Adrenal gland (tissue), 12 donors: ENCODE measurements around the gene SERPINE2. TPM values are rescaled to one million over a fixed set of nuclear protein-coding genes. Genes with fewer than 3 reads are reported as not detected.

Experiments used
- DNase-seq, 7 donors: peaks; one replicate each; pipeline ENCODE4 v3.0.0-alpha.2; 2019 to 2020
- H3K27ac ChIP-seq, 5 donors: fragments of 200-600 bp; sonication (generic) in 4 of 5; 1 replicate in 3 of 5; 2 replicates in 2 of 5; pipeline versions ENCODE4 v1.5.1 to v1.8.0; 2016 to 2020; ENCODE audit warnings: mild to moderate bottlenecking in 1 of 5
- H3K27me3 ChIP-seq: fragments of 200-600 bp; 2 replicates; pipeline ENCODE4 v1.8.0; 2021
- H3K36me3 ChIP-seq, 2 donors: fragments of 200-600 bp; replicated peaks in 1 of 2; 1 replicate in 1 of 2; 2 replicates in 1 of 2; pipeline versions ENCODE4 v1.5.1 to v1.8.0; 2018 to 2022
- H3K4me1 ChIP-seq, 2 donors: fragments of 200-600 bp; replicated peaks in 1 of 2; 1 replicate in 1 of 2; 2 replicates in 1 of 2; pipeline versions ENCODE4 v1.5.1 to v1.8.0; 2018 to 2021
- H3K4me3 ChIP-seq, 4 donors: fragments of 200-600 bp; sonication (generic) in 3 of 4; one replicate each; pipeline ENCODE4 v1.5.1; 2016 to 2018
- H3K9me3 ChIP-seq, 3 donors: fragments of 200-600 bp; sonication (generic) in 1 of 3; replicated peaks in 1 of 3; 1 replicate in 2 of 3; 2 replicates in 1 of 3; pipeline versions ENCODE4 v1.5.1 to v1.8.0; 2016 to 2021
- CTCF ChIP-seq, 6 experiments: fragments of 450-650 bp in 4 of 6; fragments of 200-600 bp in 2 of 6; sonication (generic) in 1 of 6; IDR thresholded peaks; 1 replicate in 5 of 6; 2 replicates in 1 of 6; pipeline versions ENCODE4 v1.5.1 to v1.8.0; 2016 to 2021; ENCODE audit warnings: antibody characterized with exemption in 6 of 6, mild to moderate bottlenecking in 2 of 6, moderate library complexity in 1 of 6
- POLR2A ChIP-seq, 2 donors: fragments of 450-650 bp; IDR thresholded peaks; one replicate each; pipeline ENCODE4 v1.6.1; 2017; ENCODE audit warnings: antibody characterized with exemption in 2 of 2, mild to moderate bottlenecking in 2 of 2, moderate library complexity in 1 of 2
- WGBS, 4 donors: extraction: QIAGEN DNeasy Blood & Tissue Kit in 2 of 4; methylation state at CpG; one replicate each; pipeline versions ENCODE4 v1.1.5 to v1.1.7; 2013 to 2017; 5-methylcytosine and 5-hydroxymethylcytosine counted together
- intact Hi-C, 2 donors: fragments of 100-400 bp; cut with DNase I; formaldehyde crosslinking; loops; one replicate each; pipeline versions ENCODE4 v1.14.1 to v1.15.0; 2022 to 2023
- polyA plus RNA-seq, 3 donors: library from polyadenylated mRNA; stranded (reverse); fragments of 200-250 nt in 2 of 3; fragments of 350-450 nt in 1 of 3; fragmentation: Illumina TruSeq in 1 of 3; extraction: RNeasy Lipid Tissue Mini Kit (QIAGEN cat#74804) in 1 of 3; gene quantifications; one replicate each; pipeline ENCODE4 v1.2.3, GENCODE V29; 2013 to 2014
- total RNA-seq, 9 donors: library from RNA; depleted of rRNA in 4 of 9; stranded (reverse); fragments of >200 nt in 4 of 9; fragments of 120-200 nt in 1 of 9; fragmentation: NEBNext Ultra II Directional in 1 of 9; extraction: Animal tissue kit (Norgen Biotek cat#: 25700) in 1 of 9; gene quantifications; one replicate each; pipeline versions ENCODE4 v1.1.0 to v1.2.4, GENCODE V29; 2013 to 2023
- donor health status: healthy with polysubstance abuse.
- donor health status: Bipolar disorder and iron deficiency.
- donor health status: DM: yes; HTN: yes; CAD: no.
- donor health status: DM: no; HTN: no; CAD: no.
- donor health status: DM: no; HTN: no; CAD: no.
- donor health status: DM: yes; HTN: yes; CAD: no.

SERPINE2 gene
- total and polyA plus RNA-seq, 12 donors, result 6.2 to 61.6 (median 16.0) TPM

- Histone ChIP-seq H3K36me3 (no peaks in the 10 kb centered on the region), H3K27ac (peak overlapping the region in 3 of 5 donors; percentile 4 to 50 (median 27)), H3K9me3 (peaks cover 0 to 4% (median 0%) of the 10 kb centered on the region in 3 donors), H3K4me1 (peaks cover 8 to 24% of the 10 kb centered on the region in 2 donors), H3K4me3 (no peak overlapping the region), H3K27me3 (no peaks in the 10 kb centered on the region)
- peak; percentile 48 to 87 (median 75) for DNase-seq
- 72 to 80% (median 73%) methylated on average over 20 to 23 of the region's 23 CpGs for WGBS, 4 donors
- intact Hi-C loops, result no loop called here
- no peak for TF ChIP-seq POLR2A (IDR thresholded peaks at IDR 0.05)
- no peak for TF ChIP-seq CTCF (IDR thresholded peaks at IDR 0.05)
Measured at GRCh38 chr2:223930103-223930976, 108.7 kb downstream of the SERPINE2 start.

GRCh38 chr2:223929571-223930102, 109.4 kb downstream of the SERPINE2 start:
- no peak overlapping the region for H3K4me3 ChIP-seq
- peaks cover 8 to 24% of the 10 kb centered on the region in 2 donors for H3K4me1 ChIP-seq
- TF ChIP-seq POLR2A (IDR thresholded peaks at IDR 0.05), result no peak
- TF ChIP-seq CTCF (IDR thresholded peaks at IDR 0.05), result no peak
- no peak overlapping the region for H3K27ac ChIP-seq
- 45 to 59% (median 57%) methylated on average over 4 of the region's 4 CpGs for WGBS, 4 donors
- H3K36me3 ChIP-seq, result no peaks in the 10 kb centered on the region
- H3K27me3 ChIP-seq, result no peaks in the 10 kb centered on the region
- intact Hi-C loops, result no loop called here
- DNase-seq, result no peak
- H3K9me3 ChIP-seq, result peaks cover 0 to 4% (median 0%) of the 10 kb centered on the region in 3 donors

GRCh38 chr2:223928113-223929006, 110.7 kb downstream of the SERPINE2 start:
- TF ChIP-seq CTCF (IDR thresholded peaks at IDR 0.05) (no peak), POLR2A (IDR thresholded peaks at IDR 0.05) (no peak)
- H3K4me3 ChIP-seq, result no peak overlapping the region
- peaks cover 0 to 4% (median 0%) of the 10 kb centered on the region in 3 donors for H3K9me3 ChIP-seq
- intact Hi-C loops, result no loop called here
- DNase-seq, result no peak
- no peaks in the 10 kb centered on the region for H3K36me3 ChIP-seq
- peaks cover 8 to 24% of the 10 kb centered on the region in 2 donors for H3K4me1 ChIP-seq
- H3K27ac ChIP-seq, result no peak overlapping the region
- 84 to 92% (median 87%) methylated on average over 6 to 7 of the region's 7 CpGs for WGBS, 4 donors
- H3K27me3 ChIP-seq, result no peaks in the 10 kb centered on the region

GRCh38 chr2:223925106-223925505, 114.0 kb downstream of the SERPINE2 start:
- H3K4me1 ChIP-seq, result peaks cover 0 to 7% of the 10 kb centered on the region in 2 donors
- intact Hi-C loops, result no loop called here
- 90 to 100% (median 95%) methylated on average over 3 of the region's 3 CpGs for WGBS, 4 donors

More at GRCh38 chr2:223925106-223925505, 114.0 kb downstream of the SERPINE2 start:
- TF ChIP-seq POLR2A (IDR thresholded peaks at IDR 0.05) (no peak), CTCF (IDR thresholded peaks at IDR 0.05) (no peak)
- no peaks in the 10 kb centered on the region for H3K27me3 ChIP-seq
- DNase-seq, result no peak
- H3K4me3 ChIP-seq, result no peak overlapping the region
- H3K9me3 ChIP-seq, result peaks cover 0 to 4% (median 0%) of the 10 kb centered on the region in 3 donors
- no peaks in the 10 kb centered on the region for H3K36me3 ChIP-seq
- H3K27ac ChIP-seq, result no peak overlapping the region
